Measurements from ENCODE around the gene SYTL2.

SYTL2 gene

GRCh38 chr11:85647604-85648299, 163.2 kb downstream of the SYTL2 start, which contains the start of gene TMEM126A:
TMEM126A (plus strand) TSS chr11:85647967; CDS start chr11:85650256, 2,289 bp downstream.
- DNase-seq (ENCODE audit: low spot score): peak; percentile 93

- DNase-seq (ENCODE audit: low spot score): no peak
These were observed 163.9 kb downstream of the SYTL2 start for GRCh38 chr11:85647078-85647477.

Measured in left forelimb (tissue), 1 donor.